T-cell (primary cell): ENCODE data around the gene PDCD6IP. TPM values are rescaled to one million over a fixed set of nuclear protein-coding genes. Genes with fewer than 3 reads are reported as not detected.
"Not testable (repeated sequence)": the region's sequence is repeated elsewhere in the genome, so short reads cannot be mapped to it uniquely, and the experiment has no call there.

Experiments used
- ATAC-seq, 4 experiments: fragments of 200-7000 bp in 3 of 4; fragments of 150-1000 bp in 1 of 4; cut with Tn5 transposase; replicated peaks in 1 of 4; 1 replicate in 3 of 4; 2 replicates in 1 of 4; pipeline ENCODE4 v1.10.0; 2021; ENCODE audit warnings: moderate library complexity in 3 of 4, mild to moderate bottlenecking in 2 of 4, moderate number of reproducible peaks in 1 of 4
- CTCF ChIA-PET, 2 donors: fragments of 300-600 bp; sonication (Branson Sonifier 250); formaldehyde crosslinking; loops; one replicate each; lab custom pipeline; 2022; ENCODE audit warnings: antibody characterized with exemption in 2 of 2; lab: Charles Lee
- POLR2A ChIA-PET, 2 donors: fragments of 300-600 bp; sonication (Branson Sonifier 250); formaldehyde crosslinking; loops; one replicate each; lab custom pipeline; 2022; ENCODE audit warnings: antibody characterized with exemption in 2 of 2; lab: Charles Lee
- DNase-seq, 35 experiments: peaks; one replicate each; pipeline versions ENCODE4 v3.0.0 to v3.0.0-alpha.2; 2013 to 2023
- H3K27ac ChIP-seq: one replicate; pipeline ENCODE4 v1.5.1; 2013; ENCODE audit warnings: low read length
- H3K27me3 ChIP-seq, 2 experiments: replicated peaks in 1 of 2; 1 replicate in 1 of 2; 2 replicates in 1 of 2; pipeline versions ENCODE4 v1.6.1 to v1.7.0; 2013; ENCODE audit warnings: low read length in 1 of 2, mixed read lengths in 1 of 2; ENCODE audit not compliant: control insufficient read depth in 2 of 2, insufficient read depth in 2 of 2; ENCODE audit errors: extremely low read depth in 1 of 2
- H3K36me3 ChIP-seq, 2 donors: 1 replicate in 1 of 2; 2 replicates in 1 of 2; pipeline versions ENCODE4 v1.6.1 to v1.7.0; 2013; ENCODE audit warnings: low read length in 1 of 2; ENCODE audit not compliant: control insufficient read depth in 2 of 2, insufficient read depth in 1 of 2; ENCODE audit errors: extremely low read depth in 1 of 2
- H3K4me1 ChIP-seq, 2 experiments: 1 replicate in 1 of 2; 2 replicates in 1 of 2; pipeline versions ENCODE4 v1.6.1 to v1.7.0; 2013; ENCODE audit warnings: low read length in 2 of 2, mixed read lengths in 1 of 2; ENCODE audit not compliant: insufficient read depth in 2 of 2, control insufficient read depth in 1 of 2; ENCODE audit errors: extremely low read depth in 1 of 2
- H3K4me3 ChIP-seq, 2 donors: 1 replicate in 1 of 2; 2 replicates in 1 of 2; pipeline versions ENCODE4 v1.5.1 to v1.7.0; 2013; ENCODE audit warnings: mild to moderate bottlenecking in 2 of 2, low read length in 1 of 2, moderate library complexity in 1 of 2; ENCODE audit not compliant: control insufficient read depth in 1 of 2; ENCODE audit errors: extremely low read depth in 1 of 2
- H3K9me3 ChIP-seq: 2 replicates; pipeline ENCODE4 v1.7.0; 2013
- H3K27ac Mint-ChIP-seq, 2 donors: one replicate each; pipeline ENCODE4 v1.8.0; 2020 to 2021; ENCODE audit warnings: mild to moderate bottlenecking in 2 of 2, mixed read lengths in 2 of 2
- H3K27me3 Mint-ChIP-seq, 2 donors: one replicate each; pipeline ENCODE4 v1.8.0; 2021 to 2022; ENCODE audit warnings: mixed read lengths in 2 of 2
- H3K36me3 Mint-ChIP-seq: one replicate; pipeline ENCODE4 v1.8.0; 2021; ENCODE audit warnings: mixed read lengths
- H3K4me1 Mint-ChIP-seq, 3 donors: one replicate each; pipeline ENCODE4 v1.8.0; 2020 to 2022; ENCODE audit warnings: mixed read lengths in 3 of 3, mild to moderate bottlenecking in 1 of 3
- H3K4me3 Mint-ChIP-seq, 3 donors: one replicate each; pipeline ENCODE4 v1.8.0; 2020 to 2022; ENCODE audit warnings: mild to moderate bottlenecking in 3 of 3, mixed read lengths in 3 of 3, moderate library complexity in 3 of 3
- H3K9me3 Mint-ChIP-seq, 3 donors: one replicate each; pipeline ENCODE4 v1.8.0; 2020 to 2022; ENCODE audit warnings: mixed read lengths in 3 of 3
- WGBS: methylation state at CpG from one replicate; pipeline ENCODE4 v1.1.5; 2013; ENCODE audit warnings: missing lambda C conversion rate; ENCODE audit not compliant: insufficient coverage; 5-methylcytosine and 5-hydroxymethylcytosine counted together
- total RNA-seq, 35 experiments: library from RNA in 6 of 35; stranded (reverse) in 6 of 35; fragments of 120-200 nt in 1 of 35; gene quantifications; one replicate each; pipeline versions ENCODE4 v1.2.1 to v1.2.4 and lab custom pipeline; 2013 to 2026

Gene PDCD6IP
- total RNA-seq (100 to 1,000 TPM; 139 to 216 (median 189) TPM), total RNA-seq (lab: John Stamatoyannopoulos, UW) (85.4 to 186 (median 146) reads per million in 29 experiments)
- 177 TPM for total RNA-seq (2013)

GRCh38 chr3:33798418-33799201 is at the start of gene PDCD6IP:
Gene PDCD6IP, plus strand, starts transcription at chr3:33798630. Its CDS starts 99 bp downstream, at chr3:33798729.
- Mint-ChIP-seq H3K9me3 (no peaks in the 10 kb centered on the region), H3K36me3 (peaks cover 9% of the 10 kb centered on the region), H3K4me3 (peak within 1 kb of the TSS; percentile 92 to 99 (median 99)), H3K27ac (peak within 1 kb of the TSS; percentile 96 to 98), H3K27me3 (no peaks in the 10 kb centered on the region), H3K4me1 (peaks cover 52 to 67% (median 58%) of the 10 kb centered on the region in 3 donors)
- peaks cover 22 to 24% of the 10 kb centered on the region in 2 experiments for H3K4me1 ChIP-seq
- POLR2A ChIA-PET = interaction anchor here (0.6 to 1.3 kb wide), 6 partner anchors 11 to 358 kb away, joined by 3 to 7 read pairs (median 4); no protein-coding TSS in a partner anchor
- peaks cover 0 to 5% of the 10 kb centered on the region in 2 donors for H3K36me3 ChIP-seq
- under 1% methylated on average over 56 of the region's 69 CpGs for WGBS
- H3K27ac ChIP-seq = peak within 1 kb of the TSS; percentile 69
- H3K9me3 ChIP-seq = no peaks in the 10 kb centered on the region
- ATAC-seq (peak; percentile 85 to 90 (median 86)), DNase-seq (peak; percentile 62 to 91 (median 80))
- H3K4me3 ChIP-seq = peak within 1 kb of the TSS; percentile 84 to 98
- H3K27me3 ChIP-seq = no peaks in the 10 kb centered on the region
- CTCF ChIA-PET = interaction anchor here (0.6 to 7.6 kb wide), 13 partner anchors 8 to 1468 kb away, joined by 3 to 46 read pairs (median 4); no protein-coding TSS in a partner anchor

- Mint-ChIP-seq H3K9me3 (peaks cover 0 to 6% (median 5%) of the 10 kb centered on the region in 3 donors), H3K27ac (no peak overlapping the region), H3K27me3 (peaks cover 0 to 4% of the 10 kb centered on the region in 2 donors), H3K4me3 (no peak overlapping the region), H3K36me3 (peaks cover 4% of the 10 kb centered on the region), H3K4me1 (no peaks in the 10 kb centered on the region)
- no peak overlapping the region for H3K27ac ChIP-seq
- H3K27me3 ChIP-seq = peaks cover 0 to 12% of the 10 kb centered on the region in 2 experiments
- ChIA-PET POLR2A (no interaction called here), CTCF (no interaction called here)
- ATAC-seq = no peak
- WGBS = no CpG with 5 or more reads among the region's 2 CpGs
- H3K4me3 ChIP-seq = no peak overlapping the region
- H3K4me1 ChIP-seq = no peaks in the 10 kb centered on the region
- H3K9me3 ChIP-seq = no peaks in the 10 kb centered on the region
- H3K36me3 ChIP-seq = no peaks in the 10 kb centered on the region
- DNase-seq = no peak
Observed at GRCh38 chr3:33749546-33750210, 48.8 kb upstream of the PDCD6IP start.

GRCh38 chr3:33750211-33750548 is 48.2 kb upstream of the PDCD6IP start:
- Mint-ChIP-seq H3K9me3 (peaks cover 3 to 10% (median 9%) of the 10 kb centered on the region in 3 donors), H3K36me3 (peaks cover 4% of the 10 kb centered on the region)
- no CpG with 5 or more reads among the region's 3 CpGs for WGBS

GRCh38 chr3:33751336-33751735 is 47.1 kb upstream of the PDCD6IP start:
- Mint-ChIP-seq H3K4me1 (no peaks in the 10 kb centered on the region), H3K4me3 (no peak overlapping the region), H3K9me3 (peaks cover 3 to 10% (median 10%) of the 10 kb centered on the region in 3 donors), H3K36me3 (peaks cover 4% of the 10 kb centered on the region), H3K27ac (no peak overlapping the region), H3K27me3 (peaks cover 0 to 10% of the 10 kb centered on the region in 2 donors)
- H3K36me3 ChIP-seq = no peaks in the 10 kb centered on the region
- CTCF ChIA-PET = no interaction called here
- WGBS = no CpG with 5 or more reads among the region's 2 CpGs
- DNase-seq (no peak), ATAC-seq (no peak)
- peaks cover 0 to 12% of the 10 kb centered on the region in 2 experiments for H3K27me3 ChIP-seq
- H3K4me1 ChIP-seq = no peaks in the 10 kb centered on the region
- H3K4me3 ChIP-seq = no peak overlapping the region
- POLR2A ChIA-PET = no interaction called here
- no peaks in the 10 kb centered on the region for H3K9me3 ChIP-seq
- H3K27ac ChIP-seq = no peak overlapping the region

More at GRCh38 chr3:33750211-33750548, 48.2 kb upstream of the PDCD6IP start:
- ATAC-seq (no peak), DNase-seq (no peak)
- H3K4me3 Mint-ChIP-seq = no peak overlapping the region
- Histone ChIP-seq H3K27ac (no peak overlapping the region), H3K9me3 (no peaks in the 10 kb centered on the region), H3K27me3 (peaks cover 0 to 12% of the 10 kb centered on the region in 2 experiments), H3K36me3 (no peaks in the 10 kb centered on the region), H3K4me1 (no peaks in the 10 kb centered on the region), H3K4me3 (no peak overlapping the region)
- peaks cover 0 to 8% of the 10 kb centered on the region in 2 donors for H3K27me3 Mint-ChIP-seq
- no peaks in the 10 kb centered on the region for H3K4me1 Mint-ChIP-seq
- no peak overlapping the region for H3K27ac Mint-ChIP-seq
- CTCF ChIA-PET = no interaction called here
- POLR2A ChIA-PET = no interaction called here

GRCh38 chr3:33754391-33754790 is 44.0 kb upstream of the PDCD6IP start:
- H3K27ac ChIP-seq, H3K27me3 Mint-ChIP-seq, H3K4me1 Mint-ChIP-seq, H3K27ac Mint-ChIP-seq, H3K9me3 ChIP-seq, H3K36me3 ChIP-seq, H3K36me3 Mint-ChIP-seq, DNase-seq, H3K27me3 ChIP-seq, CTCF ChIA-PET, ATAC-seq, POLR2A ChIA-PET, H3K4me3 ChIP-seq, H3K4me1 ChIP-seq, H3K4me3 Mint-ChIP-seq: not testable (repeated sequence)
- 100% methylated on average over 1 of the region's 1 CpG for WGBS
- H3K9me3 Mint-ChIP-seq = peaks cover 3 to 14% (median 11%) of the 10 kb centered on the region in 3 donors

GRCh38 chr3:33758281-33758680 is 40.1 kb upstream of the PDCD6IP start:
- H3K27ac Mint-ChIP-seq = no peak overlapping the region
- no peak overlapping the region for H3K4me3 Mint-ChIP-seq
- peaks cover 3 to 14% (median 11%) of the 10 kb centered on the region in 3 donors for H3K9me3 Mint-ChIP-seq
- H3K27ac ChIP-seq = no peak overlapping the region
- H3K4me1 ChIP-seq = no peaks in the 10 kb centered on the region
- no peaks in the 10 kb centered on the region for H3K36me3 ChIP-seq
- ATAC-seq (no peak), DNase-seq (no peak)
- H3K4me3 ChIP-seq = no peak overlapping the region
- ChIA-PET CTCF (no interaction called here), POLR2A (no interaction called here)
- H3K4me1 Mint-ChIP-seq = no peaks in the 10 kb centered on the region
- peaks cover 0 to 6% of the 10 kb centered on the region in 2 experiments for H3K27me3 ChIP-seq
- H3K9me3 ChIP-seq = no peaks in the 10 kb centered on the region
- peaks cover 6% of the 10 kb centered on the region for H3K36me3 Mint-ChIP-seq
- peaks cover 0 to 13% of the 10 kb centered on the region in 2 donors for H3K27me3 Mint-ChIP-seq
